Superior temporal gyrus (tissue), 1 donor: ENCODE measurements around the gene QSOX1.
A peak's percentile ranks its signal among the peaks of the same experiment; 100 is the strongest.

ENCODE experiments used
- DNase-seq: peaks from one replicate; pipeline ENCODE4 v3.0.0-alpha.2; 2016; ENCODE audit errors: extremely low spot score

The QSOX1 gene

GRCh38 chr1:180151508-180151907 lies 3.2 kb upstream of the QSOX1 start:
- DNase-seq: no peak

DNA sequence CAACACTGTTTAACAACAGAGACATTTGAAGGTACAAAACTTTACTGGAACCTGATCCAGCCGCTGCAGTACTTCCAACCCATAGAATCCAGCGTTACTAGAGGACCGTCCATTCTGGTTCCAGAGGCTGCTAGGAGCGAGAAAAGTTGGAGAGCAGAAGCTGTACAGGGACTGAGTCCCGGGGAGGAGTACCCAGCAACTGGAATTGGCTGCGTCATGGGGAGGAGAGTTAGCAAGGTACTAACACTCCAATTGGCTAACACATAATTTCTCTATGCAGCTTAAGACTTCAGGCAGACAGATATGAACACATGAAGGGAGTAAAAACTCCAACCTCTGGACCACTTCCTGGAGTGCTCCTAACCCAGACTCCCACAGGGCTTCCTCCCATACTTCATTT lies 2.1 kb upstream of the QSOX1 start:
- no peak for DNase-seq

GRCh38 chr1:180153032-180153431 lies 1.6 kb upstream of the QSOX1 start:
- DNase-seq: no peak

- DNase-seq: no peak
Observed at GRCh38 chr1:180154003-180154324, 705 bp upstream of the QSOX1 start.

- no peak for DNase-seq
Observed at GRCh38 chr1:180155182-180155682, 563 bp downstream of the QSOX1 start.

GRCh38 chr1:180156201-180156600 lies 1.5 kb downstream of the QSOX1 start:
- peak; percentile 35 for DNase-seq

DNA sequence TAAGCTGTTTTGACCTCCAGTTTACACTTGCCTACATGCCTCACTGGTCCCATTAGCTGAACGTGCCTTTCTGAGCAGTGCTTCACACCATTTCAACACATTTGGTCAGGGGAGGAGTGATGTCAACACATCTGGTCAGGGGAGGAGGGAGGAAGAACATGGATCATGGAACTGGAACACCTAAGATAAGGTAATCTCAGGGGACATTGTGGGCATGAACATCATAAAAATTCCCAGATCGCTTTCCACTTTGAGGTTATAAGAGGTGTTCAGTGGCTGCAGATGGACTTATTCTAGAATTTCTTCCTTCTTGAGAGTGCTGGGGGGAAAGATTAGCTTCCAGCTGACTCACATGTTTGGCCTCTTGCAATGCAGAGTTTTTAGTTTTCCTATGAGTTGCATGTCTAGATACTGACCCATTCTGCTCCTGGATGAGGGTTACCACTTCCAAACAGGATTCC lies 2.0 kb downstream of the QSOX1 start:
- DNase-seq: no peak

- DNase-seq: no peak
Observed at GRCh38 chr1:180157108-180157507, 2.4 kb downstream of the QSOX1 start.

GRCh38 chr1:180157576-180158057 lies 2.9 kb downstream of the QSOX1 start:
- no peak for DNase-seq

- no peak for DNase-seq
Observed at GRCh38 chr1:180158149-180159147, 3.8 kb downstream of the QSOX1 start.

- no peak for DNase-seq
Observed at GRCh38 chr1:180160357-180160756, 5.7 kb downstream of the QSOX1 start.

DNA sequence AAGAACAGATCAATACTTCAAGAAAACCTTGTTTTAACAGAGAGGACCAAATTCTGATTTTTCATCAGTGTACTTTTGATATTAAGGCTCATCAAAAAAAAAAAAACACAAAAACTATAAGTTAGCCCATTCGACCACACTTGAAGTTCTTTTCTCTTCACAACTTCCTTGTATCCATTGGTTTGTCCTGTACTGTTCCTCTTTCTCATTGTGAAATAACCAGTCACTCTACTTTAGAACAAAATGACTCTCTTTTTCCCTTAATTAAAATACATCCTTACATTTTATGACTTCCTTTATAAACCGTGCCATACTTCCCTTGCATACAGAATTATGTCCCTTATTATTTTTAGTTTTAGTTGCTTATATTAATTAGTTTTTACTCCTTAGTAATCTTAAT lies 8.4 kb downstream of the QSOX1 start:
- DNase-seq: no peak

GRCh38 chr1:180165096-180165495 lies 10.4 kb downstream of the QSOX1 start:
- DNase-seq: no peak

GRCh38 chr1:180165509-180166435 lies 11.1 kb downstream of the QSOX1 start:
- DNase-seq: no peak

GRCh38 chr1:180166436-180166800 lies 11.7 kb downstream of the QSOX1 start:
- no peak for DNase-seq

DNA sequence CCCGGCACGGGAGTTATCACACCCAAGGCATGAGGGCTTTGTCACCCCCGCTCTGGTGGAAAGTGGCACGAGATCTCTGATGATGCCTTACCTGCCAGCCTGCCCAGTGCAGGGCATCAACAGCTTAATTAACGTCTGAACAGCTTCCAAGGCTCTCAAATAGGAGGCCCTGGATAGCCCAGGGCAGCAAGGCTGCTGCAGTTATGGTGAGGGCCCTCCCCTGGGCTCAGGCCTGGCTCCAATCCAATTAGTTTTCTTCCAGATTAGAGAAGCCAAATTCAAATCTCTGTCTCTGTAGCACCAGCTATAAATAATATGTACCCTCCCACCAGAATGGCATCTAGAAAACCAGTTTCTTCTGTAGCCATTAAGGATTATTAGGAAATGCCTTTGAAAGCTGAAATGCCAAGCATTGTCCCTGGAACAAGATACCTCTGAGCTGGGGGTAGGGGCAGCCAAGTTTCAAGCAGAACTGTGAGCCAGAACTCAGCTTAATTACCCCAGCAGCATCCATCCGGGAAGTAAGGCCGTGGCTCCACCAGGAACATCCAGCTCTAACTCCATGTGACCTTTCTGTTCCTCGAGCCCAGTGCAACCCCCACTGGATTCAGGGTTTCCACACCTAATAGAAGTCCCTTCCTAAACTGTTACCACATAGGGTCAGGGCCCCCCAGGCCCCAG lies 12.5 kb downstream of the QSOX1 start:
- DNase-seq: no peak

DNA sequence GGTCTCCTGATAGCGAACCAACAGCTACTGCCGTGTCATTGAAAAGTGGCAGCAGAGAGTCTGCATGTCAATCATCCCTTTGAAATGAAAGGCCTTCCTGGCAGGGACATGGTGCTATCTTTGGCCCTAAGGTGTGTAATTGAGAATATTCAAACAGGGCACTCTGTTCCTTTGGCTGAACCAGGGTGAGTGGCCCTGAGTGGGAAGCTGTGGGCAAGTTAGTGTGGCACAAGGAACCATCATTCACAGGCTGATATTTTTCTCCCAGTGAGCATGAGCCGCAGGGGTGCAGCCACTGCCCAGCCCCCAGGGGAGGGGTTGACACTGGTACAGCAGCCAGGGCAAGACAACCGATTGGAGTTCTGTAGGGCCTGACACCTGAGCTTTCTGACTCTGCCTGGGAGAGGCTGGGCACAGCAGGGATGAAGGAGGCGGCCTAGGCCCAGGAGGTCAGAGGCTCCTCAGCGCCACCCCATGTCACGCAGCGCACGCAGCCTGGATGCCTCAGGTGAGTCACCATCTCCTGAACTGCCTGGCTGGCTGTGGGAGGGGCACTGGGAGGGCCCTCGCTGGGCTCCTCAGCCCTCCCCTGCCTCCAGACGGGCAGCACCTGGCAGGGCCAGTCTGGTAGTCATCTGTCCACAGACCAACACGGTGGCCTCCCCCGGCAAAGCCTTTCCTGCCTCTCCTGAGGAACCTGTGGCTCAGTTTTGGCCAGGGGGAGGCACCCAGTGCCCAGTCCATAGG lies 13.2 kb downstream of the QSOX1 start:
- DNase-seq: no peak

DNA sequence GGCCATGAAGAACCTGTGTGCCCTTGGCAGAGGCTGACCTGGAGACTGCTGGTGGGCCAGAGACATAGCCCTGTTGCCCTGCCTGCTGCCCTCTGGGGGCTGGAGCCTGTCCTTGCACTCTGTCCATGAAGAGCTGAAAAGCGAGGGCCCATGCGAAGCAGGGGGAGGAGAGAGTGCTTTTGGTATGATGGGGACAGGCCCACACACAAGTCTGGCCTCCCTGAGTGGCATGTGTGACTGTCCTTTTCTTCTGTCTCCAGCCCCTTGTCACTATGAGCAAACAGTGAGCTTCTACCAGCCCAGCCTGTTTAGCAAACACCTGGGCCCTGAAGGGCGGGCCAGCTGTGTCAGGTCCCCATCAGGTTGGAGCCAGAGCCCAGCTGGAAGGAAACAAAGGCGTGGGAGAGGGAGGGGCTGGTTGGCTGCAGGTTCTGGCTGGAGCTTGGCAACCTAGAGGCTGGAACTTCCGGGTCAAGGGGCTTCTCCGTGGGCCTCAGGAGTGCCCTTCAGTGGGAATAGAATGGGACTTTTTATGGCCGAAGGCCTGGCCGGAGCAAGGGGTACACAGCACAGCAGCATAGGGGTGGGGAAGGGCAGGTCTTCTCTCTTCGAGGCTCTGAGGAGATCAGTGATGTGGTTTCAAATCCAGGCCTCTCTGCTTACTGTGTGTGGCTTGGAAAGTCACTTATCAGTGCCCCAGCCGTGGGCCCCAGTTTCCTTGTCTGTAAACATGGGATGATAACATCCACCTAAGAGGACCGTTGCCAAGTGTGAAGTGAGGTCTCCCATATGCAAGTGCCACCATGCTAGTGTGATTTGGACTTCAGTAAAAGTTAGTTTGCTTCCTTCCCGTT lies 14.3 kb downstream of the QSOX1 start:
- no peak for DNase-seq

GRCh38 chr1:180169640-180170195 lies 15.0 kb downstream of the QSOX1 start:
- no peak for DNase-seq
